Ovary (tissue), 9 donors: ENCODE measurements around the gene CIROP. TPM values are rescaled to one million over a fixed set of nuclear protein-coding genes. Genes with fewer than 3 reads are reported as not detected.

Source experiments
- DNase-seq, 5 donors: peaks; one replicate each; pipeline ENCODE4 v3.0.0-alpha.2; 2019 to 2020
- H3K27ac ChIP-seq, 2 donors: fragments of 200-600 bp; one replicate each; pipeline versions ENCODE4 v1.5.1 to v1.8.0; 2019 to 2022
- H3K27me3 ChIP-seq: fragments of 200-600 bp; one replicate; pipeline ENCODE4 v1.8.0; 2022
- H3K36me3 ChIP-seq: fragments of 200-600 bp; sonication (generic); one replicate; pipeline ENCODE4 v1.5.1; 2019
- H3K4me1 ChIP-seq: one replicate; pipeline ENCODE4 v1.8.1; 2013; ENCODE audit warnings: mild to moderate bottlenecking, moderate library complexity; ENCODE audit not compliant: insufficient read depth
- H3K4me3 ChIP-seq: fragments of 200-600 bp; sonication (generic); one replicate; pipeline ENCODE4 v1.5.1; 2017
- H3K9me3 ChIP-seq, 2 donors: fragments of 200-600 bp in 1 of 2; sonication (generic) in 1 of 2; one replicate each; pipeline versions ENCODE4 v1.5.1 to v1.8.1; 2013 to 2019; ENCODE audit warnings: mild to moderate bottlenecking in 1 of 2, moderate library complexity in 1 of 2
- EP300 ChIP-seq: sonication (generic); formaldehyde crosslinking; IDR thresholded peaks from one replicate; pipeline ENCODE4 v1.6.1; 2017; ENCODE audit warnings: antibody characterized with exemption
- POLR2A ChIP-seq: fragments of 450-650 bp; IDR thresholded peaks from one replicate; pipeline ENCODE4 v1.6.1; 2017; ENCODE audit warnings: antibody characterized with exemption, mild to moderate bottlenecking, moderate library complexity
- WGBS, 3 donors: extraction: QIAGEN DNeasy Blood & Tissue Kit in 1 of 3; methylation state at CpG; one replicate each; pipeline versions ENCODE4 v1.1.5 to v1.1.7; 2013 to 2017; 5-methylcytosine and 5-hydroxymethylcytosine counted together
- intact Hi-C, 4 donors: fragments of 100-400 bp; cut with DNase I; formaldehyde crosslinking; loops; one replicate each; pipeline versions ENCODE4 v1.11.0 to v1.15.1; 2022 to 2023
- polyA plus RNA-seq, 2 donors: library from polyadenylated mRNA; stranded (reverse); fragments of 200-250 nt in 1 of 2; fragments of 350-450 nt in 1 of 2; fragmentation: Illumina TruSeq in 1 of 2; extraction: RNeasy Lipid Tissue Mini Kit (QIAGEN cat#74804) in 1 of 2; gene quantifications; one replicate each; pipeline ENCODE4 v1.2.3, GENCODE V29; 2013 to 2014
- total RNA-seq, 7 donors: library from RNA; depleted of rRNA in 2 of 7; stranded (reverse); fragments of >200 nt in 2 of 7; fragmentation: NEBNext Ultra II Directional in 3 of 7; extraction: Animal tissue kit (Norgen Biotek cat#: 25700) in 3 of 7; gene quantifications; one replicate each; pipeline versions ENCODE4 v1.1.0 to v1.2.4, GENCODE V29; 2016 to 2023
- TF ChIP-seq, protein P1 (sequence below), 3 donors: fragments of 450-650 bp in 2 of 3; fragments of 200-600 bp in 1 of 3; IDR thresholded peaks; one replicate each; pipeline versions ENCODE4 v1.5.1 to v1.8.0; 2016 to 2022; ENCODE audit warnings: antibody characterized with exemption in 3 of 3, mild to moderate bottlenecking in 1 of 3
- donor health status: DM: no; HTN: no; CAD: no; lungs with moderate emphysema.
- donor health status: DM: no; HTN: no; CAD: no.
- donor health status: Bipolar disorder and iron deficiency.
- donor health status: DM: yes; HTN: yes; CAD: no.
- donor health status: DM: no; HTN: no; CAD: no.
- donor health status: DM: yes; HTN: yes; CAD: no.

The CIROP gene
- total and polyA plus RNA-seq, 9 donors, result not detected

DNA sequence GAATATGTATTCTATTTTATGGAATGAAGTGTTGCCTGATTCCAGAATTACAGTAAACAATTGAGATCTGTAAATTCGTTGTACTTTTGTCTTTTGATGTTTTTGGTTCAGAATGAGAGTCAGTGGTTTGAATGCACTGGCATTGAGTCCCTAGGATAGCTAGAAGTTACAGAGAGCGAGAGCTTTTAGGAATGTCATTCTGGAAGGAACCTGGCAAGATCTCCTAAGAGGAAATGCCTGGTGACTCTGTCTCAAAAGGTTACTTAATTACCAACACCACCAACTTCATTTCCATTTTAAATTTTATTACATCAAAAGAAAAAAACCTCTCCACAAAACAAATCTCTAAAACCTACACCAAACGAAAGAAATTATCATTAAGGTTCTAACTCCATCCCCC lies 20.2 kb upstream of the CIROP start:
- Histone ChIP-seq H3K36me3 (no peaks in the 10 kb centered on the region), H3K4me1 (peaks cover 6% of the 10 kb centered on the region), H3K27ac (no peak overlapping the region), H3K9me3 (no peaks in the 10 kb centered on the region), H3K27me3 (no peaks in the 10 kb centered on the region), H3K4me3 (no peak overlapping the region)
- TF ChIP-seq EP300, result no peak
- TF ChIP-seq, protein P1, sequence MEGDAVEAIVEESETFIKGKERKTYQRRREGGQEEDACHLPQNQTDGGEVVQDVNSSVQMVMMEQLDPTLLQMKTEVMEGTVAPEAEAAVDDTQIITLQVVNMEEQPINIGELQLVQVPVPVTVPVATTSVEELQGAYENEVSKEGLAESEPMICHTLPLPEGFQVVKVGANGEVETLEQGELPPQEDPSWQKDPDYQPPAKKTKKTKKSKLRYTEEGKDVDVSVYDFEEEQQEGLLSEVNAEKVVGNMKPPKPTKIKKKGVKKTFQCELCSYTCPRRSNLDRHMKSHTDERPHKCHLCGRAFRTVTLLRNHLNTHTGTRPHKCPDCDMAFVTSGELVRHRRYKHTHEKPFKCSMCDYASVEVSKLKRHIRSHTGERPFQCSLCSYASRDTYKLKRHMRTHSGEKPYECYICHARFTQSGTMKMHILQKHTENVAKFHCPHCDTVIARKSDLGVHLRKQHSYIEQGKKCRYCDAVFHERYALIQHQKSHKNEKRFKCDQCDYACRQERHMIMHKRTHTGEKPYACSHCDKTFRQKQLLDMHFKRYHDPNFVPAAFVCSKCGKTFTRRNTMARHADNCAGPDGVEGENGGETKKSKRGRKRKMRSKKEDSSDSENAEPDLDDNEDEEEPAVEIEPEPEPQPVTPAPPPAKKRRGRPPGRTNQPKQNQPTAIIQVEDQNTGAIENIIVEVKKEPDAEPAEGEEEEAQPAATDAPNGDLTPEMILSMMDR (IDR thresholded peaks at IDR 0.05), result no peak
- no peak for TF ChIP-seq POLR2A
- DNase-seq, result no peak
- intact Hi-C loops, result loop anchor here in 1 of 4 donors (10.0 kb wide), 1 partner anchor 170 kb away; no protein-coding TSS in a partner anchor
- WGBS, 3 donors, result 45 to 61% (median 49%) methylated on average over 3 of the region's 3 CpGs

DNA sequence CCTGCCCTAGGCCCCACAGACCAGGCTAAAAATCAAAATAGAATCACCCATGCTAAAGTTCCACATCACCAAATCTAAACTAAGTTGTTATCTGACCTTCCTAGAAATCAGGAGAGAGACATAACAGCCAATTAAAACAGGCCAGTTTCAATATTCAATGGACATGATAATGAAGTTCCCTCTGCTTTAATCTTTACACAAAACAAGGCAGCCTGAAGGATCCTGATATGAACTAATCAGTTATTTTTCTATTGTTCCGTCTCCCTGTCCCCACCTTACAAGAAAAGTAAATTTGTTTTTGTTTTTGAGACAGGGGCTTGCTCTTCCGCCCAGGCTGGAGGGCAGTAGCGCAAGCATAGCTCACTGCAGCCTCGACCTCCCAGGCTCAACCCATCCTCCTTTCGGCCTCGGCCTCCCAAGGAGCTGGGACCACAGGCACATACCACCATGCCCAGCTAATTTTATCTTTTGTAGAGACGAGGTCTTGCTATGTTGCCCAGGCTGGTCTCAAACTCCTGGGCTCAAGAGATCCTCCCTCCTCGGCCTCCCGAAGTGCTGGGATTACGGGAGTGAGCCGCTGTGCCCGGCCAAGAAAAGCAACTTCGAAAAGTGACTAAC lies 19.7 kb upstream of the CIROP start:
- Histone ChIP-seq H3K4me3 (no peak overlapping the region), H3K27me3 (no peaks in the 10 kb centered on the region), H3K9me3 (no peaks in the 10 kb centered on the region), H3K4me1 (peaks cover 6% of the 10 kb centered on the region), H3K27ac (peak overlapping the region in 1 of 2 donors; percentile 11), H3K36me3 (no peaks in the 10 kb centered on the region)
- TF ChIP-seq, protein P1 (IDR thresholded peaks at IDR 0.05), result no peak
- no peak for TF ChIP-seq EP300
- no peak for TF ChIP-seq POLR2A
- peak in 1 of 5 donors; percentile 0 for DNase-seq
- WGBS, 3 donors, result 80 to 93% (median 90%) methylated on average over 13 of the region's 13 CpGs
- intact Hi-C loops, result loop anchor here in 1 of 4 donors (10.0 kb wide), 1 partner anchor 170 kb away; no protein-coding TSS in a partner anchor

DNA sequence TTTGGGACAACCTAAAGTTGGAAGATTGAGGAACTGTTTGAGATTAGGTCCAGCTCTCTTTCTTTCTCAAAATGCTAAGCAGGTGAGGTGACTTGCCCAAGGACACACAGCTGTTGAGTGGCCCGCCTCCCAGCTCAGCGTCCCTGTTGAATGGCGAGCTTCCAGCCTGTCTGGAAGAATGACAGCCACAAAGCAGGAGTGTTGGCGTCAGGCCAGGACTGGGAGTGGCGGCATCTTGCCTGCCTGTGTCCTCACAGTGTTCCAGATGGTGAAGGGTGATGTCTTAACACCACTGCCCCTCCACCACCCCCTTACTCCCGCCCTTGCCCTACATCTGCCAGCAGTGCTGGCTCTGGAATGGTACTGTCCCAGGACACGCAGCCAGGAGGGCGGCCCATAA lies 18.6 kb upstream of the CIROP start:
- intact Hi-C loops, result loop anchor here in 1 of 4 donors (10.0 kb wide), 1 partner anchor 171 kb away; no protein-coding TSS in a partner anchor
- WGBS, 3 donors, result 59 to 71% (median 60%) methylated on average over 8 of the region's 8 CpGs
- Histone ChIP-seq H3K36me3 (no peaks in the 10 kb centered on the region), H3K27me3 (no peaks in the 10 kb centered on the region), H3K4me1 (peaks cover 6% of the 10 kb centered on the region), H3K4me3 (no peak overlapping the region), H3K27ac (no peak overlapping the region), H3K9me3 (no peaks in the 10 kb centered on the region)
- TF ChIP-seq POLR2A, result no peak
- TF ChIP-seq, protein P1 (IDR thresholded peaks at IDR 0.05), result no peak
- TF ChIP-seq EP300, result no peak
- DNase-seq, result peak; percentile 46 to 67 (median 62)

DNA sequence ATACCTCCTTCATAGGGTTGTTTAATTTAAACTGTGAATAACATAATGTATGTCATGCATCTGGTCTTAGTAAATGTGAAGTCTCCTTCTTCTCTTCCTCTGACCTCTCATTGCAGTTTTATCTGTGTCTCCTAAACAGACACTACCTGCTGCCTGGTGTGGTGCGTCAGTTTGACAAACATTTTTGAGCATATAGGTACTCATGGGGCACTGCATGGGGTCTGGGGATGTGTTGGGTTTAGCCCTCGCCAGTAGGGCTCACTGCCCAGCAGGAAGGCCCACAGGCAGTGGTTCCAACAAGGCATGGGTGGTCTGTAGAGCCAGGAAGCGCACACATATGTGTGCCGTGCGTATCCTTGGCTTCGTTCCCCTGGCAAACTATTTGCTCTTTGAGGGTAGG lies 17.3 kb upstream of the CIROP start:
- Histone ChIP-seq H3K27ac (peak overlapping the region in 1 of 2 donors; percentile 71), H3K36me3 (no peaks in the 10 kb centered on the region), H3K27me3 (no peaks in the 10 kb centered on the region), H3K9me3 (no peaks in the 10 kb centered on the region), H3K4me3 (no peak overlapping the region), H3K4me1 (peaks cover 6% of the 10 kb centered on the region)
- TF ChIP-seq, protein P1 (IDR thresholded peaks at IDR 0.05), result no peak
- TF ChIP-seq EP300 (no peak), POLR2A (no peak)
- intact Hi-C loops, result loop anchor here in 1 of 4 donors (10.0 kb wide), 1 partner anchor 173 kb away; no protein-coding TSS in a partner anchor
- 88 to 92% (median 91%) methylated on average over 6 of the region's 6 CpGs for WGBS, 3 donors
- DNase-seq, result no peak
